IPS-15b (cell line): Measurements from ENCODE around the gene PANK2.
"Not testable (repeated sequence)": the region's sequence is repeated elsewhere in the genome, so short reads cannot be mapped to it uniquely, and the experiment has no call there.

ENCODE experiments used
- H3K27me3 ChIP-seq: one replicate; pipeline ENCODE4 v1.6.1; 2013; ENCODE audit warnings: low read length; ENCODE audit not compliant: control insufficient read depth, insufficient read depth
- H3K36me3 ChIP-seq: one replicate; pipeline ENCODE4 v1.6.1; 2013; ENCODE audit warnings: low read length; ENCODE audit not compliant: control insufficient read depth, insufficient read depth
- H3K4me1 ChIP-seq: one replicate; pipeline ENCODE4 v1.6.1; 2013; ENCODE audit warnings: mild to moderate bottlenecking, low read length; ENCODE audit not compliant: control insufficient read depth, insufficient read depth
- H3K4me3 ChIP-seq: one replicate; pipeline ENCODE4 v1.5.1; 2013; ENCODE audit warnings: low read depth, low read length
- H3K9ac ChIP-seq: one replicate; pipeline ENCODE4 v1.6.1; 2013; ENCODE audit warnings: low read depth, mild to moderate bottlenecking, low read length
- H3K9me3 ChIP-seq: one replicate; pipeline ENCODE4 v1.6.1; 2013; ENCODE audit warnings: mild to moderate bottlenecking, low read length; ENCODE audit not compliant: control insufficient read depth, insufficient read depth

PANK2 gene

DNA sequence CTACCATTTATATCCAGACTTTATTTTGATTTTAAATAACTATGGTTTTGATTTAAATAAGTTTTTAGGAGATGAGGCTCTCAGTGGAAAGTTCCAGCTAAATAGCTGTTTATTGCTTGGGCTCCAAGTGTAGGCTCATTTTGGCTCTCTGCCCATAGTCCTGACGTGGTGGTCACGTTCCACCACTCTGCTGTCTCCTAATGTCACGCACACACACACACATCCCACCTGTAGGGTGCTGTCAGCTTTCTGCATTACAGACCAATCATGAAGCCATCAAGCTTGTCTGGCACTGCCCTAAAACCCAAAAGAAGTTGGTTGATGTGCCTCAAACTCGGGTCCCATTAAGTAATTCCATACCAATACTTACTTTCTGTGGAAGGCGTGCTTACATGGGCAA lies 45.4 kb downstream of the PANK2 start:
- Histone ChIP-seq H3K36me3 (no peaks in the 10 kb centered on the region), H3K9ac (no peak overlapping the region), H3K4me1 (no peaks in the 10 kb centered on the region), H3K4me3 (no peak overlapping the region), H3K27me3 (no peaks in the 10 kb centered on the region), H3K9me3 (no peaks in the 10 kb centered on the region)

DNA sequence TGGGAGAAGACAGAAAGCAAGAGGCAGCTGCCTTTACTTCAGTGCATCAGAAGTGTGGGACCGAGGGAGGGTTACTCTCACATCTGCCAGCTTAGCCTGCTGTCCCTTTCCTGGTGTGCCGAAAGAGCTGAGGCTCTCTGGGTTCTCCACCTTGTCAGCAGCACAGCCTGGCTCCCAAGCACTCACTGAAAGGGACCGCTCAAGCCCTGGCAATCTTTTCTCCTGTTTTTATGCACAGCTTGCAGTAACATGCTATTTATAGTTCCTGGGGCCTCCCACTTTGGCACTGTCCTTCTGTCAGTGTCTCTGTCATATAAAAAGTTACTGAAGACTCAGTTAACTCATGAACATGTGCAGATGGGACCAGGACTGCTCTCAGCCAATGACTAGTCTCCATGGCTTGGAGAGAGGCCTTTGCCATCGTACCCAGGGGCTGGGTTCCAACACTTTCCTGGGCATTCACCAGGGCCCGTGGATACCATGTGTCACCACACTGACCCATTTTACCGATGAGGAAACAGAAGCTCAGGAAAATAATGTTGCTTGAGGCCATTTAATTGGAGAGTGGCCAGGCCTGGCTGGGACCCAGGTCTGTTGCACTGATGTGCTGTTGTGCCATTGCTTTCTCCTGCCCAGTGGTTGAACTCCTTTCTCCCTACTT lies 46.2 kb downstream of the PANK2 start:
- no peaks in the 10 kb centered on the region for H3K4me1 ChIP-seq
- H3K9me3 ChIP-seq = no peaks in the 10 kb centered on the region
- H3K27me3 ChIP-seq = no peaks in the 10 kb centered on the region
- no peak overlapping the region for H3K4me3 ChIP-seq
- H3K9ac ChIP-seq = no peak overlapping the region
- H3K36me3 ChIP-seq = no peaks in the 10 kb centered on the region

DNA sequence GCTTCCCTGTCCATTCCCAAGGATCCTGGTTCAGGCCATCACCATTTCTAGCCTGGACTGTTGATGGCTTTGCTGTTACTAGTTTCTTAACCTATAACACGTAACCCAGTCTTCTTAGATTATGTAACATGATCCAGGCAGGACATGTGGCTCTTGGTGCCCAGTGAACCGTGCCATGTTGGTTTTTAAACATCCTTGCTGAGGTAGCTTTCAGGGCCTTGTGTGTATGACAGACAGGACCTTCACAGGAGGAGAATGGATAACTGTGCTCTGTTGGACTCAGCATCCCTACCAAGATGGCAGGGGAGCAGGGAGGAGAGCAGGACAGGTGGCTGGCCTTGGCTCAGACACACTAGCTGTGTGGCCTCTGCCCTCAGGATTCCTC lies 46.8 kb downstream of the PANK2 start:
- Histone ChIP-seq H3K4me3 (no peak overlapping the region), H3K27me3 (no peaks in the 10 kb centered on the region), H3K9me3 (no peaks in the 10 kb centered on the region), H3K4me1 (no peaks in the 10 kb centered on the region), H3K9ac (no peak overlapping the region), H3K36me3 (no peaks in the 10 kb centered on the region)

DNA sequence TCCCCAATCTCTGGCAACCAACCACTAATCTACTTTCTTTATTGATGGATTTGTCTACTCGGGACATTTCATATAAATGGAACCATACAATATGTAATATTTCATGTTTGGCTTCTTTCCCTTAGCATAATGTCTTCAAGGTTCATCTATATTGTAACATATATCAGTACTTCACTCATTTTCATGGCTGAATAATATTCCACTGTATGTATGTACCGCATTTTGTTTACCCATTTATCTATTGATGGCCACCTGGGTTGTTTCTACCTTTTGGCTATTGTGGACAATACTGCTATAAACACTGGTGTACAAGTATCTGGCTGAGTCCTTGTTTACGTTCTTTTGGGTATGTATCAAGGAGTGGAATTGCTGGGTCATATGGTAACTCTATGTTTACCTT lies 48.4 kb downstream of the PANK2 start:
- H3K27me3 ChIP-seq = no peaks in the 10 kb centered on the region
- no peaks in the 10 kb centered on the region for H3K4me1 ChIP-seq
- H3K36me3 ChIP-seq = no peaks in the 10 kb centered on the region
- H3K4me3 ChIP-seq = no peak overlapping the region
- H3K9me3 ChIP-seq = no peaks in the 10 kb centered on the region
- H3K9ac ChIP-seq = no peak overlapping the region

DNA sequence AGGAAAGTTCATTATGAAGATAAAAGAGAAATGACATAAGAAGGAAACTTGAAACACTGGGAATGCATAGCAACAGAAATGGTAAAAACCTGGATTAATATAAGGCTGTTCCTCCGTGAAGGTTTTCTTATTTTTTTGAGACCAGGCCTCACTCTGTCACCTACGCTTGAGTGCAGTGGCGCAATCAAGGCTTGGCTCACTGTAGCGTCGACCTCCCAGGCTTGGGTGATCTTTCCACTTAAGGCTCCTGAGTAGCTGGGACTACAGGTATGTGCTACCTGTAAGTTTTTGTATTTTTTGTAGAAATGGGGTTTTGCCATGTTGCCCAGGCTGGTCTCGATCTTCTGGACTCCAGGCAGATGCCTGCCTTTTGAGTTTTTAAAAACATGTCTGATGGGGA lies 51.7 kb downstream of the PANK2 start:
- H3K9me3 ChIP-seq = no peaks in the 10 kb centered on the region

DNA sequence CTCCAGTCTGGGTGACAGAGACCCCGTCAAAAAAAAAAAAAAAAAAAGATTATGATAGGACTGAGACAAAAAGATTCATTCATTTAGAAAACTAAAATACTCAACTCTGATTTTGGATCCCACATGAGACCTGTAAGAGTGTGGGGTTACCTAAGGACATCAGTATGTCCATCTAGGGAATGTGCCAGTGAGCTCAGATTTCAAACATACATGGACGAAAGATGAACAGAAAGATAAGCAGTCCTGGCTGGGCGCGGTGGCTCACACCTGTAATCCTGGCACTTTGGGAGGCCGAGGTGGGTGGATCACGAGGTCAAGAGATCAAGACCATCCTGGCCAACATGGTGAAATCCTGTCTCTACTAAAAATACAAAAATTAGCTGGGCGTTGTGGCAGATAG lies 57.5 kb downstream of the PANK2 start:
- not testable (repeated sequence) for H3K9me3 ChIP-seq, H3K4me3 ChIP-seq, H3K27me3 ChIP-seq, H3K4me1 ChIP-seq, H3K9ac ChIP-seq, H3K36me3 ChIP-seq

More for the DNA sequence above, 51.7 kb downstream of the PANK2 start:
- no peak overlapping the region for H3K9ac ChIP-seq
- no peaks in the 10 kb centered on the region for H3K4me1 ChIP-seq
- H3K36me3 ChIP-seq = peaks cover 2% of the 10 kb centered on the region
- no peaks in the 10 kb centered on the region for H3K27me3 ChIP-seq
- H3K4me3 ChIP-seq = no peak overlapping the region

DNA sequence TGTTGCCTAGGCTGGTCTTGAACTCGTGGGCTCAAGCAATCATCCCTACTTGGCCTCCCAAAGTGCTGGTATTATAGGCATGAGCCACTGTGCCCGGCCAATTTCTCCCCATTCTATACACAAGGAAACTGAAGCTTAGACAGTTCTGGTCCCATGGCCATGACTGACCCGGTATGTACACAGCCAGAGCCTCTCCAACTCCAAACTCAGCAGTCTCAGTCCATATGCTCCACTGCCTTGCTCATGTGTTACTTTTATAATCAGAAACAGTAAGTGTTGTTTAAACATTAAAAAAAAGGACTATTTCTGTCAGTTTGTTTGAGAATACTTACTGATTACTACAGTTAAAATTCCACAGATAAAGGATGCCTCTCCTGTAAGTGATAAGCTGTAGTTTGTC lies 75.5 kb downstream of the PANK2 start:
- H3K9ac ChIP-seq = no peak overlapping the region
- no peaks in the 10 kb centered on the region for H3K27me3 ChIP-seq
- H3K4me1 ChIP-seq = no peaks in the 10 kb centered on the region
- no peaks in the 10 kb centered on the region for H3K9me3 ChIP-seq
- H3K36me3 ChIP-seq = no peaks in the 10 kb centered on the region
- no peak overlapping the region for H3K4me3 ChIP-seq

DNA sequence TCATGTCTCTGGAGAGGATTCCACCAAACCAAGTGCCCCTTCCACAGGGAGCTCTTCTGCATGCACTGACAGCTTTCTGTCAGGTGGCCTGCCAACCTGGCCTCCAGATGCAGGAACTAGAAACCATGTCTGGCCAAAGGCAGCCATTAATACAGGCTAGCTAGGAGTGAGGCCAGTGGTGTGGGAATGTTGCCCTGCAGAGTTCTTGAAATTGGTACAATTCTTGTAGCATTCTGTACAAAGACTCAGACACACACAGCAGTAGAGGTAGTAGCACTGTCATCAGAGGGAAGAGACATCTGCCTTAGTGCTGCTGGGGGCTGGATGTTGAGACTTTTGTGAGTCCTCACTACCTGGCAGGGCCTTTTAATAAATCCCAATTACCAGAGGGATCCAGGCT lies 77.4 kb downstream of the PANK2 start:
- Histone ChIP-seq H3K9ac (no peak overlapping the region), H3K4me1 (peaks cover 4% of the 10 kb centered on the region), H3K36me3 (no peaks in the 10 kb centered on the region), H3K9me3 (no peaks in the 10 kb centered on the region), H3K27me3 (no peaks in the 10 kb centered on the region), H3K4me3 (no peak overlapping the region)

DNA sequence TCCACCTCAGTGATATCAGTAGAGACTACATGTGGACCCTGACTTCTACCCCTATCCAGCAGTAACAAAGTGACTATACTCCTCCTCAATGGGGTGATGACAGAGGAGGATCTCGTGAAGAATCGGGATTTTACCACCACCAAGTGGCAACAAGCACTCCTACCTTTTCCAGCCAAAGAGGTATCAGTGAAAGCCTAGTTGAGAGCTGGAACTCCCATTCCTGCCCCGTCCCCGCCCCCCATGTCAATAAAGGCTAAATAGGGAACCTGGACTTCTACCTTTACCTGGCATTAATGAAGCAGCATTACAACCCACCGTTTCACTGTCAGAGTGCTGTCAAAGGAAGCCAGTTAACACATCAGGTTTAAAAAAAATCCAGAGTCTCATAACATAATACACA lies 80.8 kb downstream of the PANK2 start:
- H3K9ac ChIP-seq = no peak overlapping the region
- H3K27me3 ChIP-seq = no peaks in the 10 kb centered on the region
- peaks cover 4% of the 10 kb centered on the region for H3K4me1 ChIP-seq
- no peaks in the 10 kb centered on the region for H3K9me3 ChIP-seq
- H3K4me3 ChIP-seq = no peak overlapping the region
- H3K36me3 ChIP-seq = no peaks in the 10 kb centered on the region

DNA sequence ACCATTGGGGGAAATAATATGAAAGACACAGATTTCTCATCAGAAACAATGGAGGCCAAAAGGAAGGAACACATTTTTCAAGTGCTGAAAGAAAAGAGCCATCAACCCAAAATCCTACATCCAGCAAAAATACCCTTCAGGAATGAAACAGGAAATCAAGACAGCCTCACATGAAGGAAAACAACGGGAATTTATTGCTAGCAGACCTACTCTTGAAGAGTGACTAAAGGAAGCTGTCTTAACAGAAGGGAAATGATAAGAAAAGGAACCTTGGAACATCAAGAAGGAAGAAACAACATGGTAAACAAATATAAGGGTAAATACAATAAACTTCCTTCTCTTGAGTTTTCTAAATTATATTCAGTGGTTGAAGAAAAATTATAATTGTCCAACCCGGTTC lies 82.0 kb downstream of the PANK2 start:
- Histone ChIP-seq H3K27me3 (no peaks in the 10 kb centered on the region), H3K4me3 (no peak overlapping the region), H3K4me1 (peaks cover 4% of the 10 kb centered on the region), H3K9me3 (no peaks in the 10 kb centered on the region), H3K36me3 (no peaks in the 10 kb centered on the region), H3K9ac (no peak overlapping the region)

DNA sequence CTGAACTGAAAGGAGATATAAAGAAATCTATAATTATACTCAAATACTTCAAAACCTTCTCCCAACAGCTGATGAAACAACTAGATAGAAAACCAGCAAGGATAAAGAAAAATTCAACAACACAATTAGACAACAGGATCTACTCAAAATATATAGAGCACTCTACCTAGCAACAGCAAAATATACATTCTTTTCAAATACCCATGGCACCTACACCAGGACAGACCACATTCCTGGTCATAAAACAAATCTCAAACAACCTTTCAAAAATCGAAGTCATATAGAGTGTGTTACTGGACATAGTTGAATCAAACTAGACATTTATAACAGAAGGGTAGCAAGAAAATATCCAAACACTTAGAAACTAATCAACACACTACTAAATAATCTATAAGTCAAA lies 83.0 kb downstream of the PANK2 start:
- no peak overlapping the region for H3K4me3 ChIP-seq
- H3K36me3 ChIP-seq = no peaks in the 10 kb centered on the region
- H3K9ac ChIP-seq = no peak overlapping the region
- no peaks in the 10 kb centered on the region for H3K27me3 ChIP-seq
- peaks cover 4% of the 10 kb centered on the region for H3K4me1 ChIP-seq
- H3K9me3 ChIP-seq = no peaks in the 10 kb centered on the region

DNA sequence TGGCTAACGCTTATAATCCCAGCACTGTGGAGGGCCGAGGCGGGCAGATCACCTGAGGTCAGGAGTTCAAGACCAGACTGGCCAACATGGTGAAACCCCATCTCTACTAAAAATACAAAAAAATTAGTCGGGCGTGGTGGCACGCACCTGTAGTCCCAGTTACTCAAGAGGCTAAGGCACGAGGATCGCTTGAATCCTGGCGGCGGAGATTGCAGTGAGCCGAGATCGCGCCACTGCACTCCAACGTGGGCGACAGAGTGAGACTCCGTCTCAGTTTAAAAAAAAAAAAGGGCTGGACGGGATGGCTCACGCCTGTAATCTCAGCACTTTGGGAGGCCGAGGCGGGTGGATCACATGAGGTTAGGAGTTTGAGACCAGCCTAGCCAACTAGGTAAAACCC lies 83.4 kb downstream of the PANK2 start:
- not testable (repeated sequence) for H3K9me3 ChIP-seq, H3K4me3 ChIP-seq, H3K27me3 ChIP-seq, H3K4me1 ChIP-seq, H3K36me3 ChIP-seq, H3K9ac ChIP-seq
